OCI-LY3 (cell line): ENCODE data around the gene NPVF.

Experiments used
- EZH2phosphoT487 ChIP-seq: fragments of 200-600 bp; shearing (Covaris generic); IDR thresholded peaks from 2 replicates; pipeline ENCODE4 v1.6.1; 2018; ENCODE audit warnings: antibody characterized with exemption, mixed run types, low read depth
- TF ChIP-seq, protein P1 (sequence below): fragments of 200-600, 300-600 bp; sonication (generic); IDR thresholded peaks from 2 replicates; pipeline ENCODE4 v1.5.1; 2014; ENCODE audit warnings: antibody characterized with exemption, low read length, low read depth

DNA sequence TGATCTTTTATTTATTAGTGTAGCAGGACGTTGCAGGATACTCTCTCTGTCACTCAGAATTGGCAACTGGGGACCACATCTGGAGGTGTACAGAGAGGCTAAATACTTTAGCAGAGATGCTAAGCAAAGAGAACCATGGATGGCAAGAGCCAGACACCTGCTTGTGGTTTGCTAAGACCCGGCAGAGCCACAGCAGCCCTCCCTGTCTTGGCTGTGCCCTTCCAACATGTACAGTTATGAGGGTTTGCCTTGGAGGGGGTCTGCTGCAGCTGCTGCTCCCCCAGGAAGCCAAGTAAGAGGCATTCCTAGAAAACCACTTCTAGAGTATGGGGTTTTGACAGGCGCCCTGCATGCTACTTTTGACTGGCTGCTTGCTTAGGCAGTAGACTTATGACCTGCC is 5.1 kb downstream of the NPVF start:
- TF ChIP-seq, protein P1, sequence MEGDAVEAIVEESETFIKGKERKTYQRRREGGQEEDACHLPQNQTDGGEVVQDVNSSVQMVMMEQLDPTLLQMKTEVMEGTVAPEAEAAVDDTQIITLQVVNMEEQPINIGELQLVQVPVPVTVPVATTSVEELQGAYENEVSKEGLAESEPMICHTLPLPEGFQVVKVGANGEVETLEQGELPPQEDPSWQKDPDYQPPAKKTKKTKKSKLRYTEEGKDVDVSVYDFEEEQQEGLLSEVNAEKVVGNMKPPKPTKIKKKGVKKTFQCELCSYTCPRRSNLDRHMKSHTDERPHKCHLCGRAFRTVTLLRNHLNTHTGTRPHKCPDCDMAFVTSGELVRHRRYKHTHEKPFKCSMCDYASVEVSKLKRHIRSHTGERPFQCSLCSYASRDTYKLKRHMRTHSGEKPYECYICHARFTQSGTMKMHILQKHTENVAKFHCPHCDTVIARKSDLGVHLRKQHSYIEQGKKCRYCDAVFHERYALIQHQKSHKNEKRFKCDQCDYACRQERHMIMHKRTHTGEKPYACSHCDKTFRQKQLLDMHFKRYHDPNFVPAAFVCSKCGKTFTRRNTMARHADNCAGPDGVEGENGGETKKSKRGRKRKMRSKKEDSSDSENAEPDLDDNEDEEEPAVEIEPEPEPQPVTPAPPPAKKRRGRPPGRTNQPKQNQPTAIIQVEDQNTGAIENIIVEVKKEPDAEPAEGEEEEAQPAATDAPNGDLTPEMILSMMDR: no peak
- TF ChIP-seq EZH2phosphoT487: no peak
